Measurements from ENCODE around the gene HECW1.
"Not testable (repeated sequence)": the region's sequence is repeated elsewhere in the genome, so short reads cannot be mapped to it uniquely, and the experiment has no call there.

The HECW1 gene

DNA sequence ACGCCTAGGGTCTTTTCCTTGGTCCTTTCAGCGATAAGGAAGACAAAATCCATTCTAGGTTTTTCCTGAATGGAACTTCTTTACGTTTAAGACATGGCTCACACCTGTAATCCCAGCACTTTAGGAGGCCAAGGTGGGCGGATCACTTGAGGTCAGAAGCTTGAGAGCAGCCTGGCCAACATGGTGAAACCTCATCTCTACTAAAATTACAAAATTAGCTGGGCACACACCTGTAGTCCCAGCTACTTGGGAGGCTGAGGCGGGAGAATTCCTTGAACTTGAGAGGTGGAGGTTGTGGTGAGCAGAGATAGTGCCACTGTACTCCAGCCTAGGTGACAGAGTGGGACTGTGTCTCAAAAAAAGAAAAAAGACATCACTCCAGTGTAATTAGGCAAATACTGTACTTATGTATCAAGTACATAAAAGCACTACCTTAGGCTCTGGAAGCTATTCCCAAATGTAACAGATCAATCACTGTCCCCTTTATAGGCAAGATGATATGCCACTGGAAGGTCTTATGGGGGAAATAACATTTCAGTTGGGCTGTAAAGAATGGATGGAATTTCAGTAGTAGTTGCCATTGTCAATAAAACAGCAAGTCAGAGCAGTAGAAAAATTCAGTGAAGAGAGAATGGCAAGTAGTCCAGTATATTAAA lies 476.2 kb downstream of the HECW1 start:
- no peak for DNase-seq

DNA sequence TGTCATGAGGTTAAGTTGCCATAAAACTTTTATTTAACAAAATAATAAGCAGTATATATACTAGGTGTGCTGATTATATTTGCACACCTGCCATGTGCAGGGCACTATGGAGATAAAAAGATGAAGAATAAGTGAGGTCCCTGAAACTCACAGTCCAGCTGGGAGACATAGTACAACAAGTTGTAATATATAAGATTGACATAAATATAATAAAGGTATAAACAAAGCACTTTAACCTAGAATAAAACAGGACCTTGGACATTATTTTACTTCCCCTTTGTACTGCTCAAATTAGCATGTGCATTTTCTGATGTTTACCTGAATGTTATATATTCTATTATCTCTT lies 476.7 kb downstream of the HECW1 start:
- DNase-seq = no peak

DNA sequence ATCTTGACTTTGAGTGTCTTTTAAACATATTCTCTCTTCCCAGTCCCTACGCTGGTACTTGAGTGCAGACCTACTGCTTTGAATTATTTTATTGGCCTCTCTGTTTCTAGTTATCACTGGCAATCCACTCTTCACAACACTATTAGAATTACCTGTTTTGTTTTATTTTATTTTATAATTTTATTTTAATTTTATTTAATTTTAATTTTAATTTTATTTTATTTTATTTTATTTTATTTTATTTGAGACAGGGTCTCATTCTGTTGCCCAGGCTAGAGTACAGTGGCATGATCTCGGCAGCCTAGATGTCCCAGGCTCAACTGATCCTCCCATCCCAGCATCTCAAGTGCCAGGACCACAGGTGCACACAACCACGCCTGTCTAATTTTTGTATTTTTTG lies 477.3 kb downstream of the HECW1 start:
- no peak for DNase-seq

DNA sequence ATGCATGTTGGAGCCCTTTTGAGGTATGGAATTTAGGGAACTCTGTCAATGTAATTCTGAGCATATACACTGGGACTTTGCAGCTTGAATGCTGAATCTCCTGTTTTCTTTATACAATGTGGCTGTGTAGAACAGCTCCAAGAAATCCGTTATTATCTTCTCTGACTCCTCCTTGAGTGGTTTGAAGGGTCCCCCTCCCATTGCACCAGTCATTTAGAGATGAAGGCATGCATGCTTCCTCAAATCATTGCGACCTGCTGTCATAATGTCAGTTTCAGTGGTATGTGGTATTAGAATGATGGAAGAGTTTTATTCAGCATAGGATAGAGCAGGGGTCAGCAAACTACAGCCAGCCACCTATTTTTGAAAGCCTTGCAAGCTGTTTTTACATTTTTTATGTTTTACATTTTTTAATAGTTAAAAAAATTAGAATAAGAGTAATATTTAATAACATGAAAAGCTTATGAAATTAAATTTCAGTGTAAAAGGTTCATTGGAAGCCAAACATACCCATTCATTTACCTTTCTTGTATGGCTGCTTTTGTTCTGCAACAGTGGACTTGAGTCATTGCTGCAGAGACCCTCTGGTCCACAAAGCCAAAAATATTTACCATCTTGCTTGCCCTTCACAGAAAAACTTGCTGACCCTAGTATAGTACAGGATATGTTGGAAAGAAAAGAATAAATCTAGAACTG lies 478.6 kb downstream of the HECW1 start:
- DNase-seq = no peak

DNA sequence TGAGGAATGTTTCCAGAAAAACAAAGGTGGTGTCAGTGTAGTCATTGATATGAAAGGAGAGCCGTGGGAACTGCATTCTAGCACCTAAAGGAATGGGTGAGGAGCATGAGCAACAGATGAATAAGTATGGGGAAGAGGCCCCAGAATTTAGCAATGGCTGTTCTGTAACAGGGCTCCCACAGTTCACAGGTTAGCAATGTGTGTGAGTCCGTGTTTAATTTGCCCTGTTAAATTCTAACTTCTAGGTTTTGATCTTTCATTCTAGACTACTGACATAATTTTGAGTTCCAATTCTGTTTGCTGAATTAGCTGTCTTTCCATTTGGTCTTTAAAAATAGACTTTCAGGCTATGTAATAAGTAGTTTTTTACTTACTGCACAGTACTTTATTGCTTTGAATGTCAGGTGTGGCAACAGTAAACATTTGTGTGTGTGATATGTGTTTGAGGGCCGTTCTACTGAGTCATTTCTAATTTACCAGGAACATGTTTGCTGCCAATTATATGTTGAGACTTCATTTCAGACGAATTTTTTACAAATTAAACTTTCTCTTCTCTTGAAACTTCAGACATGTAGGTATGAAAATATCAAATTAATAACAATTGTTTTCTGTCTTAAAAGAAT lies 479.2 kb downstream of the HECW1 start:
- no peak for DNase-seq

DNA sequence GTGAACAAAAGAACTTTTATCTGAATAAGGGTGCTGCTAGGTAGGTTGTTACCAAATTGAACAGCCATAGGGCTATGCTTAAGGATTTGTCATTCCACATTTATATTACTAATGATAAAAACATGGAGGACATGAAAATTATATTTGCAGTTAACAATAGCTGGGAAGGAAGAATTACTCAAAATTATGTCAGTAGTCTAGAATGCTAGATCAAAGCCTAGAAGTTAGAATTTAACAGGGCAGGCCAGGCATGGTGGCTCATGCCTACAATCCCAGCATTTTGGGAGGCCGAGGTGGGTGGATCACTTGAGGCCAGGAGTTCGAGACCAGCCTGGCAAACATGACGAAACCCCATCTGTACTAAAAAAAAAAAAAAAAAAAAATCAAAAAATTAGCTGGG lies 479.9 kb downstream of the HECW1 start:
- DNase-seq = no peak

DNA sequence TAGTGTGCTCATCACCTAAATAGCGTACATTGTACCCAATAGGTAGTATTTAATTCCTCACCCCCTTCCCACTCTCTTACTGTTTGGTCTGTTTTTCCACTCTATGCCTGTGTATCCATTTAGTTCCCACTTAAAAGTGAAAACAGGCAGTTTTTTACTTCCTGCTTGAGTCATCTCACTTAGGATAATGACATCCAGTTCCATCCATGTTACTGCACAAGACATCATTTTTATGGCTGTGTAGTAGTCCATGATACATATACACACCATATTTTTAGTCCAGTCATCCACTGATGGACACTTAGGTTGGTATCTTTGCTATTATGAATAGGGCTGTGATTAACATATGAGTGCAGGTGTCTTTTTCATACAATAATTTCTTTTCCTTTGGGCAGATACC lies 480.6 kb downstream of the HECW1 start:
- DNase-seq = no peak

DNA sequence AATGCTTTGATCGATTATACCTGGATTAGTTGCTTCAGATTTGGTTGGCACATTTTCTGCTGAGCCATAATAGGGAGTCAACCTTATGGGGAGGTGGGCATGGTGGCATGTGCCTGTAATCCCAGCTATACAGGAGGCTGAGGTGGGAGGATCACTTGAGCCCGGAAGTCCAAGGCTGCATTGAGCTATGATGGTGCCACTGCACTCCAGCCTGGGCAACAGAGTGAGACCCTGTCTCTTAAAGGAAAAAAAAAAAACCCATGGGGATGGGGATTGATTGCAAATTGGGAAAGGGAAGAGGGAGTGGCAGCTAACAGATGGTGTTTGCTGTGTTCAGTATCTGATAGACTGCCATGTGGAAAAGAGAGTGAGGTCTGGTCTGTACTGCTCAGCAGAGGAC lies 481.6 kb downstream of the HECW1 start:
- no peak for DNase-seq

DNA sequence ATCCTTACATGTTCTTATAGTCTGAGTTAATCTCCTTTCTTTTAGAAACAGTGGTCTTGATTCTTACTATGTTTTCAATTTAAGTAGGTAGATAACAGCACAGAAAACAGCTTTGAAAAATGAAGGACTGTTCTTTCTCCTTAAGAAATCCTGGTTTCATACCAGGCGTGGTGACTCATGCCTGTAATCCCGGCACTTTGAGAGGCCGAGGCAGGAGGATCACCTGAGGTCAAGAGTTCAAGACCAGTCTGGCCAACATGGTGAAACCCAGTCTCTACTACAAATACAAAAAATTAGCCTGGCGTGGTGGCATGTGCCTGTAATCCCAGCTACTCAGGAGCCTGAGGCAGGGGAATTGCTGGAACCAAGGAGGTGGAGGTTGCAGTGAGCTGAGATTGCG lies 484.0 kb downstream of the HECW1 start:
- DNase-seq = not testable (repeated sequence)

DNA sequence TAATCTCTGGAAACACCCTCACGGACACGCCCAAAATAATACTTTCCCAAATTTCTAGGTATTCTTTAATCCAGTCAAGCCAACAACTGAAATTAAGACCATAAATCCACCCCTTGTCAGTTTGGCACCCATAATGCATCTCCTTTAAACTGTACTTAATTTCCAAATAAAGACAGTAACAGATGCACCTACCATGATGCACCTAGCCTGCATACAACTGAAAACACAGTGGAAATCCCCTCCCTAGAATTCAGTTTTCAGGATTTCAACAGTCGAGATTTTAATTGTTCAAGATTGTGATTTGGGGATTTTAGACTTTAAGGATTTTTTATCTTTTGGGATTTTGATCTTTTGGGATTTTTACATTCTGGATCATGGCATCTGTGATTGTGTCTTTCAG lies 487.6 kb downstream of the HECW1 start:
- DNase-seq = no peak

DNA sequence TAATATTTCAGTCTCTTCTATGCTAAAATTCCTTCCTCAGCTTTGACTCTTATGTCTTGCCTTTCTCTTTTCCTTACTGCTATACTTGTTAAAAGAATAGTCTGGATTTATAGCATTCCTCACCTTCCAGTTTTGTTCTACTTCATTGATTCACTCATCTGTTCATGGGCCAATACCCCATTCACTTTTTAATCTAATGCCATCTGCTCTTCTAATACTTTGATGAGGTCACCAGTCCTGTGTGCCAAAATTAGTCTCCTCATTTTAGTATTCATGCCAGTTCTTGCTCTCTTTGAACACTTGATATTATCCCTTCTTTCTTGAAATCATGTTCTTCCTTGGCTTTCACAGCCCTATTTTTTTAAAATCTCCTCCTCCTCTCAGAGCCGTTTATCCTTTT lies 489.8 kb downstream of the HECW1 start:
- DNase-seq = no peak

DNA sequence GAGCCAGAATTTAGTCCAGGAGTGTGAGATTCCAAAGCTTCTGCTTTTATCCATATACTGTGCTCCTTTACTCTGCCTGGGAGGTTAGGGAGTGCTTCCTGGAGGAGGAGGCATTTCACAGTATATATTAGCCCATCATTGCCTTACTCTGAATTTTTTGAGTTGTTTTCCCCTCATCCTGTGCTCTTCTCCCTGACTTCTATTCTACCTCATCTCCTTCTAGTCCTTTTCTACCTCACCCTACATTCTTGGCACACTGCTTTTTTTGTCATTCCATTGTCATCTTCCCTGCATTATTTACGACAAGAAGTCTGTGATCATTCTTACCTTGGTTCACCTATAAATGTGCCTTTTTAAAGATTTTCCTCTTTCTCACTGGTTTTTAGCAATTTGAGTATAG lies 491.8 kb downstream of the HECW1 start:
- DNase-seq = no peak

DNA sequence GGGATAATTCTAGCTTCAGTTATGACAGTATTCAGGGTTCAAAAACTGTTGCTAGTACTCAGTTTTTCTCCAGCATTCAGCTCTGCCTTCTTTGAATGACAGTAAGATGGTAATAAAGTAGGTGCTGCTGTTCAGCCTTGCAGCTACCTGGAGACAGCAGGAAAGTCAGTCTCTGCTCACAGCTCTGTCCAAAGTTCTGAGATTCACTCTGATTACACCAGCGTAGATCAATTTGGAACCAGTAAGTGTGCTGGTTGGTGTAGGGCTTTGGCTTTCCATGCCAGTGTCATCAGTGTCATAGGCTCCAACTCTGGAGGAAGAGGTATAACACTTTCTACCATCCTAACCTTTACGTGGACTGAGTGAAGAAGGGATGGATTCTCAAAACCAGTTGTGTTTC lies 496.6 kb downstream of the HECW1 start:
- DNase-seq = no peak

DNA sequence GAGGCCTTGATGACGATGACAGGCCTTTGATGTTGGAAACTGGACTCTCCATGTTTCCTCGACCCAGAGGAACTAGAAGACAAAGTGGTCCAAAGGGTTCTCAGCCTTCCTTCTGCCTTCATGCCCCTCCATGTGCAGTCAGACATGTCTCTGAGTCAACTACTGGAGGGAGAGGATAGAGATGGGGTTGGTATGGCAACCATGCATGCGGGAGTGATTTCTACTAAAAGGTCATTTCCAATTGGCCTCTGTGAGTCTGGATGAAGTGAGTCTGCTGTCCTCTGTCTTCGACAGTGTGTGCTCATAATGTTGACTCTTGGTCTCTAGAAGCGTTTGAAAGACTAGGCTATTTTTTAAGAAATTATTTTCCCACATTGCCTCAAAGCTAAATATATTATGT lies 499.7 kb downstream of the HECW1 start:
- DNase-seq = no peak

DNA sequence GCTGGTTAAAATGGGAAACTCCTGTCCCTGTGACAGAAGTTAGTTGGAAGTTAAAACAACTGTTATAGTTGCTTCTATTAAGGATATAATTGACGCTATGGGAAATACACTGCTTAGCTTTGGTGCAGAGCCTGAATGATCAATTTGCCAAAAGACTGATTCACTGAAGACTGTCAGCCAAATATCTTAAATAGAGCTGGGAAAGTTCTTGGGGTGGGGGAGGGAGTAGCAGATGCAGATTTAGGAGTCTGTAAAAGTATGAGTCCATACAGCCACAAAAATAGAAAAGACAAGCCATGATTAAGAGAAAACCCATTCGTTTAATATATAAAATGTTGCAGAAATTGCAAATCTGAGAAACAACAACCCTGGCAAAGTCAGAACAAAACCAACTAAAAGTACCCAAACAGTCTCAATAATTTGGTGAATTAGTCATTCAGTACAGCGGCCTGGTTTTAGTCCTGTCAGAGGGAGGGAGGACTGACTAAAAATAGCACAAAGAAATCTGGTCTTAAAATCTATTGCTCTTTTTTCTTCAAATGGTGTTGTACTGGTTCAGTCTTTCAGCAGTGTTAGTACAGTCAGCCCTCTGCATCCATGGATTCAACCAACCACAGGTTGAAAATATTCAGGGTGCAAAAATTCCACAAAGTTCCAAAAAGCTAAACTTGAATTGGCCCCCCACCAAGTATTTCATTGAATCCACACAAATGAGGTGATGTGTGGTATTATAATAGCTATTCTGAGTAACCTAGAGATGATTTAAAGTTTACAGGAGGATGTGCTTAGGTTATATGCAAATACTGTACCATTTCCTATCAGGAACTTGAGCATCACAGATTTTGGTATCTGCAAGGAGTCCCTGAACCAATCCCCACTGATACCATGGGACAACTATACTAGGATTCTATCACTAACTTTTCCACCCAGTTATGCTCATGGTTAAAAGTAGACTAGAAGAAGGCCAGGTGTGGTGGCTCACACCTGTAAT lies 500.4 kb downstream of the HECW1 start:
- DNase-seq = no peak
